ELR (cell line): ENCODE data around the gene EIF3J.
"Not testable (repeated sequence)": the region's sequence is repeated elsewhere in the genome, so short reads cannot be mapped to it uniquely, and the experiment has no call there.

Experiments used
- DNase-seq: peaks from one replicate; pipeline ENCODE4 v3.0.0-alpha.2; 2015; ENCODE audit warnings: low read depth

EIF3J gene

DNA sequence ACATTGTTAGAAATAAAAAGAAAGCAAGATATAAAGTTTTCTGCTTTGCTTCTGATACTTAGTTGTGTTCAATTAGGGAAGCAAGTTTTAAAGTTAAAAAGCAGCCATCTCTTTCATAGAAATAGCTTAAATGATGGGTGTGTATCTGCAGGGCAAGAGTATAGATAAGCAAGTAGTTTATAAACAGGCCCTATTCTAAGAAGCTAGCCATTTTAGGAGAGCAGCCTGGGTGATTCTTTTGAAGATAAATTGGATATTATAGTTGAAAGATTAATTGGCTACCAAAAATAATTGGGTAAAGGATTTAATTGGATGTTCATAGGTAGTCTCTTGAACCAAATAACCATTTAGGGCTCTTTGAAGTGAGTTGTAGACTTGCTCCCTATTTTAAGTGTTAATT, 5.6 kb downstream of the EIF3J start:
- DNase-seq = no peak

DNA sequence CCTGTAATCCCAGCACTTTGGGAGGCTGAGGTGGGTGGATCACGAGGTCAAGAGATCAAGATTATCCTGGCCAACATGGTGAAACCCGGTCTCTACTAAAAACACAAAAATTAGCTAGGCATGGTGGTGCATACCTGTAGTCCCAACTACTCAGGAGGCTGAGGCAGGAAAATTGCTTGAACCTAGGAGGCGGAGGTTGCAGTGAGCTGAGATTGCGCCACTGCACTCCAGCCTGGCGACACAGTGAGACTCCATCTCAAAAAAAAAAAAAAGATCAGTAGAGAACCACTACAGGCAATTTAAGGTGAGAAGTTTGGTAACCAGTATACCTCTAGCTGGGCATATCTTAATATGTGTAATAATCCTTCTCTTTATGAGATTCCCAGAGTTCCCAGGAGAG, 7.8 kb downstream of the EIF3J start:
- not testable (repeated sequence) for DNase-seq

DNA sequence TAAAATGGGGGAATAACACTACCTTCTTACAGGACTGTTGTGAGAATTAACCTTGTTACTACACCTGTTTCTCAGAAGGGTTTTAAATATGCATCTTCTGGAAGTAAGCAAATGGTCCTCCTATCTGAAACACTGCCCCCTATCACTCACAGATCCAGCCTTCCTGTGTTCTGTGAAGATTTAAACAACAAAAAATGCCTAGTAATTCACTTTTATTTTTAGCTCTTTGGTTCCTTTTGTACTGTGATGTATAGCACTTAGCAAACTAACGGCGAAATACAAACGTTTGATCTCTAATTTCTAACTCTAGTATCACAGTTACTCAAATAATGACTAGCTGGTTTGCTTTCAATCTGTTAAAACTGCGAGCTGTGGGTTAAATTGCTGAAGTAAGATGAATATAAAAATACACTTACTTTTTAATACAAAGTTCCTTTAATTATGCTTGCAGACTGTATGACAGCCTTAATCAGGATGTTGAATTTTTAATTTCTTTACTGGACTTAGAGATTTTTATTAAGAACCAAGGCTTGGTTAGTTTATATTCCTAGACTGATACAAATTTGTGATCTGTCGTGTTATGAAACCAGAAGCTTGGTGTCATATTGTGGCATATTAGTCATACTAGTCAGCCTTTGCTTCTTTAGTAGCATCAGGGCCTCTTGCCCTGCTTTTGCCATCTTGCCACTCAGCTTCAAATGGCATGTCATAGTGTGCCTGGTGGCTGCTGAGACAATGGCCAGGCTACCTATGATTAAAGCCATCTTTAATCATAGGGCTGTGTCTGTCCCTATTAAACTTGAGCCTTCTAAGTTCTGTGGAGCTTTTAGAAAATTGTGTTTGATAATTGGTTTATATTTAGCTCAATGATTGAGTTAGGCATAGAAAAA, 9.2 kb downstream of the EIF3J start:
- peak; percentile 55 for DNase-seq

DNA sequence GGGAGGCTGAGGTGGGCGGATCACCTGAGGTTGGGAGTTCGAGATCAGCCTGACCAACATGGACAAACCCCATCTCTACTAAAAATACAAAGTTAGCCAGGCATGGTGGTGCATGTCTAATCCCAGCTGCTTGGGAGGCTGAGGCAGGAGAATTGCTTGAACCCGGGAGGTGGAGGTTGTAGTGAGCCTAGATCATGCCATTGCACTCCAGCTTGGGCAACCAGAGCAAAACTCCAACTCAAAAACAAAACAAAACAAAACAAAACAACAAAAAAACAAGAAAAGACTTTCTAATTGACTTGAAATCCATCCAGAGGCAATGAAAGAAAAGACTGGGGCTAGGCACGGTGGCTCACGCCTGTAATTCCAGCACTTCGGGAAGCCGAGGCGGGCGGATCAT, 12.2 kb downstream of the EIF3J start:
- DNase-seq = not testable (repeated sequence)

DNA sequence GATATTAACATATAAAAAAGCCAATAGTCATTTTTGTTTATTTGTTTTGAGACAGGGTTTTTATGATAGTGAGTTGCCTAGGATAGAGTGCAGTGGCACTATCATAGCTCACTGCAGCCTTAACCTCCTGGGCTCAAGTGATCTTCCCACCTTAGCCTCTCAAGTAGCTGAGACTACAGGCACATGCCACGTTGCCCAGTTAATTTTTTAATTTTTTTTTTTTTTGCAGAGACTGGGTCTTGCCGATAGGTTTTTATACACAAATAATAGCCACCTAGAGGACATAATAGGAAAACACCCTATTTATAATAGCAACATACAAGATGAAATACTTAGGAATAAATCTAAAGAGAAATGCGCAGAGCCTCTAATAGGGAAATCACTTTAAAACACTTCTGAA, 13.3 kb downstream of the EIF3J start:
- DNase-seq = peak; percentile 75

DNA sequence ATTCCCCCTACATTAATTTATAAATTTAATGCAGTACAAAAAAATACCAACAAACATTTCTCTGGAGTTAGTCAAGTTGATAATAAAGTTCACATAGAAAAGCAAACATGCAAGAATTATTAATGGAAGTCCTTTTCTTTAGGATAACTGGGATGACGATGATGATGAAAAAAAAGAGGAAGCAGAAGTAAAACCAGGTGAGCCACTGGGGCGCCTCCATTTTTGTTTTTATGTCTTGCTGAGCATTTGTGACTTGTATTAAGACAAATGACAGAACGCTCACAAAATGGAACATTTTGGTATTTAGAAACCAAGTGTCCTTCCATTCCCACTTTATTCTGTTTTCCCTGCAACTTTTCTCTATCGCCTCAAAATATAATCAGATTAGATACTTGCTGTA, 13.8 kb downstream of the EIF3J start:
- DNase-seq = no peak

DNA sequence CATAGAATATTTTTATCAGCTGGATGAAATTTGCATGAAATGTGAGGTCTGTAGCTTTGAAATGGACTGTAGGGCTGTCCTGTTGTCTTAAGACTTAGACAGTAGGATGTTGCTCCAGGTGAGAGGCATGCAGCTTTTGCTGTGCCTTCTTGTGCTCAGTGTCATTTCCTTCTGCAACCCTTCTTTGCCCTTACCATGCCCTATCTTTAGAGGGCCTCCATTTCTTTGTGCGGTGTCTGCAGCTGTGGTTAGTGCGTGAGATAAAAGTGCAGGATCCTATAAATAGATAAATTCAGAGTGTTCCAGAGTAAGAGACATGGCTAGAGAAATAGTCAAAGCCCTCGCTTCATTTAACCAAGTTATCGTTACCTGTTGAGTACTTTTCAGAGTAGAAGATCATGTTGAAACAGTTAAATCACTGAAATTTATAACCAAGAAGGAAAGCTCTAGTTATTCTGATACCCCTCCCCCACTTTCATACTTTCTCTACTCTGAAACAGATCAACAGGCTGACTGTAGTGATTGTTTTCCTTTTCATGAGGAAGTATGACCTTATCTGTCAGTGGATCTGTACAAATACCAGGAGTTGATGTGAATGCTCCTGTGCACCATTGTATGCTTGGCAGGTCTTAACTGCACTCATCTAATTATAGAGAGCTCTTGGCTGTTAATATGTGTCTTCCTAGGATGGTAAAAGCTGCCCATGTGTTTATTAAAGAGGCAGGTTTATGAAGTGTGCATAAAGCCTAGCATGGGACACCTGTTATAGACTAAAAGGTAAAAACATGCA, 18.2 kb downstream of the EIF3J start:
- no peak for DNase-seq

DNA sequence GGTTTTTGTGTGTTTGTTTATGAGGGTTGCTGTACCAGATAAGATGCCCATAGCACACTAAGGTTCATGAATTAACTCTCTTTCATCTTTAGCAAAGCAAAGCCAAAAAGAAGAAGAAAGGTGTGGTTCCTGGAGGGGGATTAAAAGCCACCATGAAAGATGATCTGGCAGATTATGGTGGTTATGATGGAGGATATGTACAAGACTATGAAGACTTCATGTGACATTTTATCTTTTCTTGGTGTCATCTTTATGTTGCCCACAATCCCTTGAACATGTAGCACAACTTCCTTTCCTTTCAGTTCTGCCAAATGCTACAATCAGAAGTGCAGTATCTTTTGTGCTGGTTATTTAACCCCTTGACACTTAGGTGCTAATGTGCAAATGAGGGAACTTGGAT, 24.0 kb downstream of the EIF3J start:
- DNase-seq = not testable (repeated sequence)

DNA sequence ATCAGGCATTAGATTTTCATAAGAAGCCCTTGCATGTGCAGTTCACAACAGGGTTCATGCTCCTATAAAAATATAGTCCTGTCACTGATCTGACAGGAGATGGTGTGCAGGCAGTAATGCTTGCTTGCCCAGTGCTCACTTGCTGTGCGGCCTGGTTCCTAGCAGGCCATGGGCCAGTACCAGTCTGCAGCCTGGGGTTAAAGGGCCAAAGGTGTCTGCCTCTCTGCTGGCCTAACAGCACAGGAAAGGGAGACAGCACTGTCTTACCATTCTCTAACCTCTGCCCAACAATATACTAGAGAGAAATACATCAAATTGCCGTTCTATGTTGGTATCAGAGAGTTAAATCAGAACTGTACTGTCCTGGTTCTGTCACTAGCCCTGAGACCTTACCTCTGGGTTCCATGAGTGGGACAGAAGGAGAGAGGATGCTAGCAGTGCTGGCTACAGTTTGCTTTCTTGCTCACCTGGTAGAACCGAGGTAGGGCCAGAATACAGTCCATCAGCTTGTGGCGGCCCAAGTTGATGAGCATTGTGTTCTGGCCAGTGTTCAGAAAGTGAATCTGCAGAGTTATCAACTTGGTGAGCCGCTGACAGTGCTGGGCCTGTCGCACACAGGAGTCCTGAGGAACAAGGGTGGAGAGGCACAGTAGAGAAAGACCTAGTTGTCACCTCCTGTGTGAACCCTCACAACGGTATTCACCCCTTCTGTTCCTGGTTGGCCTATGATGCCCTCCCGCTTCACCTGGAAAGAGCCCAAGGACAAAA, 28.6 kb downstream of the EIF3J start:
- no peak for DNase-seq

DNA sequence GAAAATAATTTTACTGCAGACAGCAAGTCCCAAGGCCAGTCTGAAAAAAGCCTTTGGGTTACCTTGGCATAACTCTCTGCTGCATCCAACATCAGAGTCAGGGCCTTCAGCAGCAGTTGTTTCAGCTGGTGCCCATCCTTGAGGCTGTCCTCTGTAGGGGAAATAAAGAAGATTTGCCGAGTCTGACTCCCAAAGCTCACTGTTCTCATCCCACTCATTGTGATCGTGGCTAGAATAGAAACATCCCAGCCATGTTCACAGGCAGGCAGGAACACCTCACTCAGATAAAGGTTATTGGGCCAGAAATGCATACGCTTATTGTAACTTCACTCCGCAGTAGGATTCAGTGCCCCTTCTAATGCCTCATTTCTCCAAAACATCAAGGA, 29.2 kb downstream of the EIF3J start:
- DNase-seq = no peak

DNA sequence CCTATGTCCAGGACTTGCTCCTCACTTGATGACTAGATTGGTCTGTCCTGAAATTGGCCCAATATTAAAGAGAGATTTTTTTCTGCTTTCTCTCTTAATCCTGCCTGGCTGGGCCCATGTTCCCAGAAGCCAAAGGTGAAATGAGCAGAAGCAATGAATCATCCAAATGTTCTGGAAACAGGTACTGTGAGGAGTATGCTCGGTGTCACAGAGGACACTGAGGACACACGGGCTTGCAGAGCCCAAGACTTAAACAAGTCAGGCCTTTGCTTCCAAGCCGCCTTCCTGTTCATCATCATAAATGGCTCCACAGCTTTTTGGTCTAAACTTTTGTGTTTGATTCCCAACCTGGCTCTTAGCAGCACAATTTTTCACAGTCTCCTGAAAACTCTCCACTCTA, 31.4 kb downstream of the EIF3J start:
- DNase-seq = no peak

DNA sequence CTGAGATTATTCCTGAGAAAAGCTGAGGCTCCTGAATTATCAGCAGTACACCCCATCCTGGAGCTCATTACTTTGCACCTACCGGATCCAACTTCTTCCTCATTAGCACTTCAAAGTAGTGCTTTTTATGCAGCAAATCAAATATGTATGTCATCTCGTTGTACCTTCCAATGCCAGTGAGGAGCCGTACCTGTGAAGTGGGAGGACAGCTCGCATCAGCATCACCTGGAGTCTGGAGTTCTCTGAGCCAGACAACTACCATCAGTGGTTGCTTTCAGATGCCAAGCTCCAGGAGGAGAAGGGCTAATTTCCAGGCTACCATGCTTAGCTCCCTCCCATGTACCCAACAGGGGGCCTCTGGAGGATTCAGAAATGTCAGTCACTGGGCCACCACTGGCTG, 32.4 kb downstream of the EIF3J start:
- DNase-seq = no peak

DNA sequence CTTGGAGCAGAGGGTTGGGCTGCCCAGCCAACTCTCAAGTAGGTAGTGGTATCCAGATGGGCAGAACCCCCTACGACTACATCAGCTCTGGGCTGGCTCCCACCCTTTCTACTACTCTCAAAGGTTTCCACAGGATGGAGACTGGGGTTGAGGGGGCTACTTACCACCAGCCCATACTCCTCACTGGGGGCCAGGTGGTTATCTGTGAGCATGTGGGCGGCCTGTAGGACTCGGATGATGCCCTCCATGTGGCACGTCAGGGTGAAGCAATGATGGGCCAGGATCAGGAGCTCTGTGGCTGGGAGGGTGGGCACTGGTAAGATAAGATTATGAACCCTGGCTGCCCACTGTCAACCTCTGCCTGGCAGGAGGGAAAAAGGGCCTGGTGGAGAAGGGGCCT, 33.4 kb downstream of the EIF3J start:
- DNase-seq = no peak

DNA sequence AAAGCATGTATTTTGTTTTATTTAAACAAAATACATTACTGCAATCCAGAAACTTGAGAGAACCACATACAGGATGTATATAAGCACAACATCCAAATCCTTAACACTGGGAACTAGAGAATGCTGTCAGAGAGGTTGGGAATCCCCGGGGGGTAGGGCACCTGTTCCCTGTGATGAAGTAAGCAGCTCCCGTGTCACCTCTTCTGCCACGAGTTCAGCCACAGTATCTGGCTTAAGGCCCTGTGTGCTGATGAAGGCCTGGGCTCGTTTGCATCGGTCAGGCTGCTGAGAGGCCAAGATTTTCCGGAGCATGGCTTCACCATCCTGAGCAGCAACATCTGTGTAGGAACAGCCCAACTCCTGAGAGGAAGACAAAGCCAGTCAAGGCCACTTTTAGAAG, 36.4 kb downstream of the EIF3J start:
- no peak for DNase-seq

DNA sequence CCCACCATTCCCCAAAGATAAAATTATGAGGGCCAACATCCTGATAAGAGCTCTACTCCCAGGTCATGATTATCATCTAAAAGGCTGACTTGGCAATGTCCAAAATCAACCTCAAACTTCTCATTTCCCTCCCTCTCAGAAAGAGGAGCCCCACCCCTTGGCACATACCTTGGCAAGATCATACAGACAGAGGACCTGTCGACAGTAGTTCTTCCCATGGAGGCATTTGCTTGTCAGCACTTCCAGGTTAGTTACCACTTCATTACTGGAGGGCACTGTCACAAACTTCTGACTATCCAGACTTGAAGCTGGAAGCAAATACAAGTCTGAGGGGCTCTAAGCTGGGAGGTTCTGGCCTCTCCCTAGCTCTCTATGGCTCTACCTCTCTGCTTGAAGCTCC, 37.8 kb downstream of the EIF3J start:
- DNase-seq = no peak

DNA sequence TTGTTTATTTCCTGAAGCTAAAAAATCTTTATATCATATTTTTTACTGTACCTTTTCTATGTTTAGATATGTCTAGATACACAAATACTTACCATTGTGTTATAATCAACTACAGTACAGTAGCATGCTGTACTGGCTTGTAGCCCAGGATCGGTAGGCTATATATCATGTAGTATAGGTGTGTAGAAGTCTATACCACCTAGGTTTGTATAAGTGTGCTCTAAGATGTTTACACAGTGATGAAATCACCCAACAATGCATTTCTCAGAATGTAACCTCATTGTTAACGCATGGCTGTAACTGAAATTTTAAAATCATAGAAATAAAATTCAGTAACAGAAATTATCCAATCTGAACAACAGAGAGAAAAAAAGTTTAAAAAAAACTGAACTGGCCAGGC, 43.2 kb downstream of the EIF3J start:
- DNase-seq = no peak

DNA sequence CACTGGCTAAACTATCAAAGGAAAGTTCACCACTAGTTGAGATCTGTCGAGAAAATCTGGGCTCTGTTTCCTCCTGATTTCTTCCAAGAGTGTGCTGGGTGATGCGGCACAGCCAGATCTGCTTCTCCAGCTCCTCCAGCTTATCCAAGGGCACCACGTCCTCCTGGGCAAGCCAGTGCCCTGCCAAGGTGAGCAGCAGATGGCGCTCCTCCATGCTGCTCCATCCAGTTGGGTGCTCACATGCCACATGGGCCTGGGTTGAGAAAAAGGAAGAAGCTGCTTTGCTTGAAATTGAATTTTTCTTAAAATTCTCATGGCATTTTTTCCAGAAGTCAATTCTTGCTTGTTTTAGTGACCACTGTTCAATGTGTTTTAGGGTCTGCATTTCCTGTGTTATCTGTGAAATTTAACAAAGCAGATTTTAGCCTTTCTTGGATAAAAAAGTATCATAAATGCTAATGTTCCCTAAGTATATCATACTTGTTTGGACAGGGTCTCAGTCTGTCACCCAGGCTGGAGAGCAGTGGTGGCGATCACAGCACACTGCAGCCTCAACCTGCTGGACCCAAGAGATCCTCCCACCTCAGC, 47.3 kb downstream of the EIF3J start:
- peak; percentile 53 for DNase-seq

DNA sequence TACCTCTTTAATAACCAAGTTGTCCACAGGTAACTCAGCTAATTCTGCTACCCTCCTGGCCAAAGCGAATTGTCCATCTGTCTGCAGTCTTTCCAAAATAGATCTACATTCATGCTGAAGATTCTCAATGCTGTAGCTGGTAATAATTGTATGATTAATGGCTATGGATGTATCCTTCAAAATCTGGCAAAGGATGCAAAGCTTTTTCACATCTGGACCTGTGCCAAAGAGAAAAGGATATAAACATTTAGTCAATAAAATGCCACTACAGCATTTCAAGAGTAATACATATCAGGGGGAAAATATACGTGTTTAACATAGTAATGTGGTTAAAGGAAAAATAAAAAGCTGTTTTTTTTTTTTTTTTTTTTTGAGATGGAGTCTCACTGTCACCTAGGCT, 48.7 kb downstream of the EIF3J start:
- no peak for DNase-seq

DNA sequence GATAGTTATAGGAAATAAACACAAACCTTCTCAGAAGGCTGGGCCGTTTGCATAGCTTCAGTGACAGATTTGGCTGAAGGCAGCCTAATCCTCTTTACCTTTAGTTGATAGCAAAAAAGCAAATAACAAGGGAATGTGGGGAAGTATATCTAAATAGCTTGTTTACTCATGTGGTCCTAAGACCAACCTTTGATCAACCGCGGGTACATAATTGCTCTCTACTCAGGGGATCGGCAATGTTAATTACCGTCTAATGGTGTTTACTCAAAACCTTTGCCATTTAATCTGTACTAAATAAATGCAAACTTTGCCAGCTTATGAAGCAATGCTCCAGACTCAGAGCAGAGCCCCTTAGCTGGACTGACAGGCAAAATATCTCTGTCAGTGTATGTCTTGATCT, 51.6 kb downstream of the EIF3J start:
- DNase-seq = no peak

DNA sequence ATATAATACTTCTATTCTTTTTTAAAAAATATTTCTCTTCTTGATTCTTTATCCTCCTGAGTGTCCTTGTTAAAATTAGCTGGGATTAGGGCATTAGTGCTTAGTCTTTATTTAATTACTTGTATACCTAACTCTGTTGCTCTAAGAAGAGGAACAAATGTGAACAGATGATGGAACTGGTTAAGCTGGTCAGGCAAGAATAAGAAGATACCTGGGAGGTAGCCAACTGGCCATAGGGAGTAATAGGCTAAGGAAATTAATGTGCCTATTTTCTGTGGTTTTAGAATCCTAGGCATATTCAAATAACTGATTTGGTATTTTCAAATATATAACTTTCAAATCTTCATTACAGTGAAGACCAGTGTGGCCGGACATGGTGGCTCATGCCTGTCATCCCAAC, 54.4 kb downstream of the EIF3J start:
- DNase-seq = no peak

DNA sequence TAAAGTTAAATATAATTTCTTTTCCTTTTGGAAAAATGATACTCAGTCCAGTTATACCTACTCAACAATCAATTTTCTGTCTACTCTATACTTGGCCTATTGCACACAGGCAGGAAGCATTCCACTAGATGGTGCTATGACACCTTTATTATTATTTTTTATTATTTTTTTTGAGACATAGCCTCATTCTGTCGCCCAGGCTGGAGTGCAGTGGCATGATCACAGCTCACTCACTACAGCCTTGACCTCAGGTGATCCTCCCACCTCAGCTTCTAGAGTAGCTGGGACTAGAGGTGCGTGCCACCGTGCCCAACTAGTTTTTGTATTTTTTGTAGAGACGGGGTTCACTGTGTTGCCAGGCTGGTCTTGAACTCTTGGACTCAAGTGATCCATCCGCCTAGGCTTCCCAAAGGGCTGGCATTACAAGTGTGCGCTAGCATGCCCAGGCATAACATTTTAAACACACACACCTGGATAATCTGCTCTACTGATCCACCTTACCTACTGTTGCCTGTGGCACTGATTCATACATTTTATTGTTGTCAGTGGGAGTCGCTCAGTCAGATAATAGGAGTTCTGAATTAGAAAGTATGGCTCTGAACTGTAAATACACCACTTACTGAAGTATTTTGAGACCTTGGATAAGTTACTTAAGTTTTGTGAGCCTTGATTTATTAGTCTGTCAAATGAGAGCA, 56.2 kb downstream of the EIF3J start:
- DNase-seq = peak; percentile 55

DNA sequence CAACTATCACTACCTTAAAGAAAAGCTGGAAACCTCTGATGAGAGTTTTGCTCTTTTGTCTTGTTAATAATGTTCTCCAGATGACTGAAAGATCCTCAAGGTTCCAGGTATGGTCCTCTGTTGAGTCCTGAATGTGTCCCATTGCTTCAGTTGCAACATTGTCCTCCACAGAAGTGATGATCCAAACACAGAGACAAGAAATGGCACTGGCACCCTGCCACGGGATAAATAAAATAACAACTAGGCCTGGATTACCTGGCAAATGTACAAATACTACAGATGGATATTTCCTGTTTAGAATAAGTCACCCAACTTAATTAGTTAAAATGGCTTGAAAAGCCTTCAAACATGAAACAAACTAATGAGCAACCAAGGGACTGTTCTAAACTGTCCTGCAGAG, 58.3 kb downstream of the EIF3J start:
- DNase-seq = no peak
